NCI-H187 treated with DMSO at 0.1 percent for 48 hours (cell line): Measurements from ENCODE around the gene CD200R1.
"Not testable (repeated sequence)": the region's sequence is repeated elsewhere in the genome, so short reads cannot be mapped to it uniquely, and the experiment has no call there.

ENCODE experiments used
- DNase-seq: peaks from one replicate; lab custom pipeline; 2025; lab: John Stamatoyannopoulos, UW

Gene CD200R1

GRCh38 chr3:112973325-112974177 lies 1.4 kb downstream of the CD200R1 start:
- no peak for DNase-seq

GRCh38 chr3:112972158-112972557 lies 2.7 kb downstream of the CD200R1 start:
- no peak for DNase-seq

DNA sequence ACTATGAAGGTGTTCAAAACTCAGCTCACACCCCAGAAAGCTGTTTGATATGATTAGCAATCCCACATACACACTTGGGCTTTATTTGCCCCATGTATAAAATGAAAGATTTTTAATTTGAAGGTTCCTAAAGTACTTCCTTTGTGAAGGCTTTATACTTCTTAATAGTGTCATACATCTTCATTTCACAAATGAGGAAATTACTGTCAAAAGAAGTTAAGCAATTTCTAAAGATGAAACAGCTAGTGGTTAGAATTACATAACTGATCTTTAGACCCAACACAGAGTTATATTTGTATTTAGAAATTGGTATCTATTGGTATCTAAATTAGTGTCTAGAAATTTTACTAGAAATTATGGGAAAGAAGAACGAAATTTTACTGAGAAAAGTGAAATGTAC lies 7.1 kb downstream of the CD200R1 start:
- no peak for DNase-seq

DNA sequence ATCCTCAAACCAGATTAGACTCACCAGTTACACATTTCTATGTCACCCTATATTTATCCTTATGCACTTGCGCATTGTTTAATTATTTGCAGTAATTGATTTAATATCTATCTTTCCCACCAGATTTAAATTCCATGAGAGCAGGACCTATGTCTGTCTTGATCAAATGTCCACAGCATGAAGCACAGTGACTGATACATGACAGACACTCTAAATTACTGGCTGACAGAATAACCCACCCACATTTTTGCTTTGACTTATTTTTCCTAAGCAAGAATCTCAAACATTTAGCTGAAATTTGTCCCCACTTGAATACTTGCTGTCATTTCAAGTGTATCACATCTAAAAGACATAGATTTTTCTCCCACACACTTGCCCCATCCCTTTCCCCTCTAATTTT lies 7.5 kb downstream of the CD200R1 start:
- no peak for DNase-seq

DNA sequence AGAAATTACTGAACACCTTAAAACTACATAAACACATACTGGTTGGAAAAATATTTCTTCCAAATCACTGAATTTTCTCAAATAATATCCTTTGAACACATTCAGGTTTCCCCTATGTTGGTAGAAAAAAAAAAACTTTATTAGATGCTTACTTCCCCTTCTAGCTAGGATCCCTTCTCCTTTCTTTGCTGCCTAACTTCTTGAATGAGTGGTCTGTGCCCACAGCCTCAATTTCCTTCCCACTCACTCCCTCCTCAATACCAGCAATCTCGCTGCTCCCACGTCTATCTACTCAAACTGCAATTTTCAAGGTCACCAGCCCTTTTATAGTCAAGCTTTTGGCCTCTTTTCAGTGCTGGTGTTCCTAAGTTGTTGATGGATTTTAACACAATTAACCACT lies 8.3 kb downstream of the CD200R1 start:
- no peak for DNase-seq

DNA sequence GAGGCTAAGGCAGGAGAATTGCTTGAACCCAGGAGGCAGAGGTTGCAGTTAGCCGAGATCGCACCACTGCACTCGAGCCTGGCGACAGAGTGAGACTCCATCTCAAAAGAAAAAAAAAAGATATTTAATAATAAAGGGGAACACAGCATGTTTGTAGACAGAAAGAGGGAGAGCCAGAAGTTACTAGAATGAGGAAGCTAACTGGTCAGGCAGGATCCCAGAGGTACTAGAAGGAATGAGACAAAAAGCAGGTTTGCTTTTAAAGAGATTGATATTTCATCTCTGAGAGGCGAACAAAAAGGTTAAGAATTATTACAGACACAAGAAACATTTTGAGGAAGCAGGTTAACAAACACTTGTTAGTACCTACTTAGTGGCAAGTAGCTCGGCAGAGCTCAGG lies 9.2 kb downstream of the CD200R1 start:
- DNase-seq = no peak

DNA sequence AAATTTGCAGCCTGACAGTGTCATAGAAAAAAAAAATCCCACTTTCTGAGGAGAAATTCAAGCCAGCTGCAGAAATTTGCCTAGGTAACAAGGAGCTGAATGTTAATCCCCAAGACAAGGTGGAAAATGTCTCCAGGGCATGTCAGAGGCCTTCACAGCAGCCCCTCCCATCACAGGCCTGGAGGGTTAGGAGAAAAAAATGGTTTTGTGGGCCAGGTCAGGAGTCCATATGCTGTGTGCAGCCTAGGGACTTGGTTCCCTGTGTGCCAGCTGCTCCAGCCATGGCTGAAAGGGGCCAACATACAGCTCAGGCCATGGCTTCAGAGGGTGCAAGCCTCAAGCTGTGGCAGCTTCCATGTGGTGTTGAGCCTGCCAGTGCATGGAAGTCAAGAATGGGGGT lies 11.2 kb downstream of the CD200R1 start:
- no peak for DNase-seq

GRCh38 chr3:112958811-112959560 lies 15.9 kb downstream of the CD200R1 start:
- no peak for DNase-seq

- DNase-seq = no peak
Observed at GRCh38 chr3:112956351-112956750, 18.6 kb downstream of the CD200R1 start.

GRCh38 chr3:112948346-112948838 lies 26.5 kb downstream of the CD200R1 start:
- no peak for DNase-seq

DNA sequence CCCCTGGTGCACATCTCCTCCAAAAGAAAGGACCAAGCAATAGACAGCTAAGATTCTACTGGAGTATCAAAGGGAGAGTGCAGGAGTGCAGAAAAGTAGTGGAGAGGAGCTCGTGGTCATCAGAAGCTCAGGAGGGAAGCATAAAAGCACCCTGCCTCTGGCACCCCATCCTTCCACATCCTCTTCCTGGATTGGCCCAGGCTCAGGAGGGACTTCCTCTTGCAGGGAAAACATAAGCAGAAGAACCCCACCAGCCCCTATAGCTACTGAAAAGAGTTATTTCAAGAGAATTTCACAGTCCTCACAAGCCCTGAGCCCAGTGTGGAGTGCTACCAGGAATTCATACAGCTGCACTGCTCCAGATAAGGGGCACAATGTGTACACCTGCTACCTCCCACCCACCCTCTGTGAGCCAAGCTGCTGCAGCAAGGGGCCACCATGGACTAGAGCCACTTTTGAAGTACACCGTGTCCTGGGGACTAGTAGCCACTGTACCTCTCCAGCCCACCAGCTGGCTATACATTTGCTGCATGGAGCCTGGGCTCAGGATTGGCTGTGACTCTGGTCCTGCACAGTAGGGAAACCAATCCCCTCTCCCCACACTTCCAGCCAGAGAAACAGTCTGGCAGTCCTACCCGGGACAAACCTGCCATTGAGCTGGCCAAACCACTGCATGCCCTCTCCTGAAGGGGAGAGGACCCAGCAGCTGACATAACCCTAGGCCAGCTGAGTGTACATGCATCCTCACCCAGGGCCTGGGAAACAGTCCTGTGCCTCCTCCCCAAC lies 43.0 kb downstream of the CD200R1 start:
- DNase-seq = no peak

DNA sequence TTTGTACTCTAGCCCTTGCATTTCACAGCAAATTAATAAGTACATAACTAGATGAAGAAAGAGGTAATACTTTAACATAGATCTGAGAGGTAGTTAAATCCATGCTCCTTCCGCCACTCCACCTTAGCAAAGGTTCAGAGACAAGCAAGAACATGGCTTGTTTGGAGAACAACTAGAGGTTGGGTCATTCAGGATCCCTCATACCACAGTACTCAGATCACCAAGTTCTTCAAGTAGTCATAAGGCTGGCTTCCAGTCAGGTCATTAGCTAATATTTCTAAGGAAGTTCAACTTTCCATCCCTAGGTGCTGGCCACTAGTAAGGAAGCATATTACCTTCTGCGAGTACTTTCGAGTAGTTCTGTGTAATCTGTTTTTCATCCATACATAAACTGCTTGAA lies 44.1 kb downstream of the CD200R1 start:
- DNase-seq = no peak

GRCh38 chr3:112925969-112926368 lies 48.9 kb downstream of the CD200R1 start:
- DNase-seq = no peak

DNA sequence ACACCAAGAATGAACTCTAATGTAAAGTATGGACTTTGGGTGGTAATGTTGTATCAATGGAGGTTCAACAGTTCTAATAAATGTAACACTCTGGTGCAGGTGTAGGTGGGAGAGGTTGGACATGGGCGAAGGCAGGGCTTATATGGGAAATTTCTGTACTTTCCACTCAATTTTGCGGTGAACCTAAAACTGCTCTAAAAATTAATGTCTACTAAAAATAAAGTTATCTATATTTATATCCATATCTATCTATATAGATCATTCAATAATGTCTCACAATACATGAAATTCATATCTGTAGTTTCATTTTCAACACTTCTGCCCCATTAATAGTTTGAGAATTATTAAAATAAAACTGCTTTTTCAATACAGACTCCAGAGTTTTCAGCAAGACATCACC lies 49.3 kb downstream of the CD200R1 start:
- DNase-seq = no peak

GRCh38 chr3:112919541-112919940 lies 55.4 kb downstream of the CD200R1 start:
- DNase-seq = not testable (repeated sequence)

GRCh38 chr3:112908252-112908651 lies 66.7 kb downstream of the CD200R1 start:
- DNase-seq = no peak

DNA sequence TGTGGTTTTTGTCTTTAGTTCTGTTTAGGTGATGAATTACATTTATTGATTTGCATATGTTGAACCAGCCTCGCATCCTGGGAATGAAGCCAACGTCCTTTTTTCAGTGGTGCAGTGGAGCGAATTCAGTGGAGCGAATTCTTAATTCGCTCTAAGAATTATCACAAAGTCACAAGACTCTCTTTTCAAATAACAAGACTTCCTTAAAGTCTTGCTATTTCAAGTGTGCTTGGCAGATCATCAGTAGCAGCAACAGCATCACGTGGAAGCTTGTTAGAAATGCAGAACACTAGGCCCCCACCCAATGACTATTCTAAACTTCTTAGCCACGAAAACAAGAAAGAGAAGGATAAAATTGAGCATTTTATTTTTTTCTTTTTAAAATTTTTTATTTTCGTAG lies 70.1 kb downstream of the CD200R1 start:
- DNase-seq = no peak

DNA sequence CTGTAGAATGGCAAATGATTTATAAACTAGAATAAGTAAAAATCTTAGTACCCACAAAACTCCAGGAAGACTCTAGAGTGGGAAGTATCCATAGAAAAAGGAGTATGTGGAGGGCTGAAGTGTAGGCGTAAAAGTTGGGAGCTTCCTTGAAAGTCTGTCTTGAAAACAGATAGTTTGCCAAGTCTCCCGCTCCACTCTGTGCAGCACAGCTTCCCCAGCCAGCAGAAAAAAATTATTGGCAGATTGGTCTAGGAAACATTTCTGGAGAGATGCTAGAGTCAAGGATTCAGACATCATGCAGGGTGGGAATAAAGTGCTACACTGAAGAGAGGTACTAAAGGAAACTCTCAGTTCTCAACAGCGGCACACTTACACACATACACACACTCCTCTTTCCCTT lies 74.8 kb downstream of the CD200R1 start:
- DNase-seq = no peak

- DNase-seq = no peak
Observed at GRCh38 chr3:112897791-112898190, 77.1 kb downstream of the CD200R1 start.

GRCh38 chr3:112894258-112894657 lies 80.6 kb downstream of the CD200R1 start:
- no peak for DNase-seq

DNA sequence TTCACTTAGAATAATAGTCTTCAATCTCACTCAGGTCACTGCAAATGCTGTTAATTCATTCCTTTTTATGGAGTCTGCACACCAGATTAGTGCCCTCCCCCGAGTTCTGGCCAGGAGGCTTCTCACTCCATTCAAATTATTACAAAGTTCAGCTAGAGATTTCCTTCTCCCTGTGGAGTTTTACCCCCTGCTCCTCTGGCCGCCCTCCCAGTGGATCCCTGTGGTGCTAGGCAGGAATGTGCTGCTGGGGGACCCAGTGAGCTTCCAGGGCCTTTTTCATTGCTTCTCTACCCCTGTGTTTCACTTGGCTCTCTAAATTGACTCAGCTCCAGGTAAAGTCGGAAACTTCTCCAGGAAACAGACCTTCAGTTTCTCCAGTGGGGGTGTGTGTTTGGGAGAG lies 85.5 kb downstream of the CD200R1 start:
- no peak for DNase-seq

DNA sequence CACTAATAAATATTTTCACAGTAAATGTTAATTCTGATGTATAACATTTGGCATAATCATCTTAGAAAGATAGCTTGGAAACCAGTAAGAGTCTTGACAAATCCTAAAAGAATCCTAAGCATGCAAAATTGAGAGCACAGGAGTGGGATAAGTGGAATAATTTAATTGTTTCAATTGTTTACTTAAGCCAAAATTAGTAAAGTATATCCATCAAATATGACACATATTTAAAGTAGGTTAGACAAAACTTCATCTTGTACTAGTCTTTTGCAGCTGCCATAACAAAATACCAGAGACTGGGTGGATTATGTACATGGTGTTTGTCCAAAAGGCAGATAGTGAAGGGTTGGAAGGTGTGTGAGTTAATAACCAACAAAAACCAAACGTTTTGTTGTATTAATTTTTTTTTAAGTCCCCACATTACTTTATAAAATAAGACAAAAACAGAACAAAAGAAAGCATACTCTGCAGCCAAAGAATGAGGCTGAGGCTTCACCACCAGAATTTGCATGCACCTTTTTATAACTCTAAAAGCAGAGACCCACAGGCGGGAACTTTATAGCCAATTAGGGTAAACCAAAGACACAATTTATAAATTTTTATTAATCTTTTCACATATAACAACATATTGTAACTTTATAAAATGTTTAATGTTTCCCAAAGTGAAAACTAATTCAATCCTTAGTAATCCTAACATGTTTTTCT lies 86.4 kb downstream of the CD200R1 start:
- no peak for DNase-seq
